ENCODE data around the gene AAGAB.

The AAGAB gene

DNA sequence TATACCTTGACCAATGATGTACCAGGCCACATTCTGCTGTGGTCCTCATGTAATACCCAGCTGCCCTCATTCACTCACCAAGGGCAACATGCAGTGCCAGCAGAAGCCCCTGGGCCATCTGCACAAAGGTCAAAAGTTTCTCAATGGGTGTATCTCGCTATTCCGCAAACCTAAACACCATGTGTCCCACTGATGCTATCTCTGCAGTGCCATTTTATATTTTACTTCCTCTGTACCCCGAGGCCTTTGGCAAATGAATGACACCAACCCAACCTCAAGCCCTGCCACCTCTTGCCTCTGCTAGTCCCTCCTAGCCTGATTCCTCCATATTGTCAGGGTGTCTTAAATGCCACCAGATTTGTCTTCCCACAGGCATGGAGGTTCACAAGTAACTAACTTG lies 59.2 kb downstream of the AAGAB start:
- Histone ChIP-seq H3K27ac (replicated peaks) (no peak overlapping the region), H3K27me3 (ENCODE audit: insufficient read depth, poor library complexity, severe bottlenecking) (no peaks in the 10 kb centered on the region), H3K4me3 (replicated peaks; ENCODE audit: insufficient read depth, low read length) (no peak overlapping the region)
- no peak for DNase-seq (ENCODE audit: low read depth in 1 of 2, low spot score in 1 of 2)
- TF ChIP-seq POLR2AphosphoS5 (IDR thresholded peaks at IDR 0.05; ENCODE audit: low read depth) (no peak), GABPA (IDR thresholded peaks at IDR 0.05; ENCODE audit: low read depth) (no peak), SPI1 (IDR thresholded peaks at IDR 0.05; ENCODE audit: borderline replicate concordance, low read depth) (no peak)
- TF ChIP-seq, protein P1, sequence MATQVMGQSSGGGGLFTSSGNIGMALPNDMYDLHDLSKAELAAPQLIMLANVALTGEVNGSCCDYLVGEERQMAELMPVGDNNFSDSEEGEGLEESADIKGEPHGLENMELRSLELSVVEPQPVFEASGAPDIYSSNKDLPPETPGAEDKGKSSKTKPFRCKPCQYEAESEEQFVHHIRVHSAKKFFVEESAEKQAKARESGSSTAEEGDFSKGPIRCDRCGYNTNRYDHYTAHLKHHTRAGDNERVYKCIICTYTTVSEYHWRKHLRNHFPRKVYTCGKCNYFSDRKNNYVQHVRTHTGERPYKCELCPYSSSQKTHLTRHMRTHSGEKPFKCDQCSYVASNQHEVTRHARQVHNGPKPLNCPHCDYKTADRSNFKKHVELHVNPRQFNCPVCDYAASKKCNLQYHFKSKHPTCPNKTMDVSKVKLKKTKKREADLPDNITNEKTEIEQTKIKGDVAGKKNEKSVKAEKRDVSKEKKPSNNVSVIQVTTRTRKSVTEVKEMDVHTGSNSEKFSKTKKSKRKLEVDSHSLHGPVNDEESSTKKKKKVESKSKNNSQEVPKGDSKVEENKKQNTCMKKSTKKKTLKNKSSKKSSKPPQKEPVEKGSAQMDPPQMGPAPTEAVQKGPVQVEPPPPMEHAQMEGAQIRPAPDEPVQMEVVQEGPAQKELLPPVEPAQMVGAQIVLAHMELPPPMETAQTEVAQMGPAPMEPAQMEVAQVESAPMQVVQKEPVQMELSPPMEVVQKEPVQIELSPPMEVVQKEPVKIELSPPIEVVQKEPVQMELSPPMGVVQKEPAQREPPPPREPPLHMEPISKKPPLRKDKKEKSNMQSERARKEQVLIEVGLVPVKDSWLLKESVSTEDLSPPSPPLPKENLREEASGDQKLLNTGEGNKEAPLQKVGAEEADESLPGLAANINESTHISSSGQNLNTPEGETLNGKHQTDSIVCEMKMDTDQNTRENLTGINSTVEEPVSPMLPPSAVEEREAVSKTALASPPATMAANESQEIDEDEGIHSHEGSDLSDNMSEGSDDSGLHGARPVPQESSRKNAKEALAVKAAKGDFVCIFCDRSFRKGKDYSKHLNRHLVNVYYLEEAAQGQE (IDR thresholded peaks at IDR 0.05; ENCODE audit: insufficient replicate concordance, low read depth), result no peak
- TF ChIP-seq, protein P2, sequence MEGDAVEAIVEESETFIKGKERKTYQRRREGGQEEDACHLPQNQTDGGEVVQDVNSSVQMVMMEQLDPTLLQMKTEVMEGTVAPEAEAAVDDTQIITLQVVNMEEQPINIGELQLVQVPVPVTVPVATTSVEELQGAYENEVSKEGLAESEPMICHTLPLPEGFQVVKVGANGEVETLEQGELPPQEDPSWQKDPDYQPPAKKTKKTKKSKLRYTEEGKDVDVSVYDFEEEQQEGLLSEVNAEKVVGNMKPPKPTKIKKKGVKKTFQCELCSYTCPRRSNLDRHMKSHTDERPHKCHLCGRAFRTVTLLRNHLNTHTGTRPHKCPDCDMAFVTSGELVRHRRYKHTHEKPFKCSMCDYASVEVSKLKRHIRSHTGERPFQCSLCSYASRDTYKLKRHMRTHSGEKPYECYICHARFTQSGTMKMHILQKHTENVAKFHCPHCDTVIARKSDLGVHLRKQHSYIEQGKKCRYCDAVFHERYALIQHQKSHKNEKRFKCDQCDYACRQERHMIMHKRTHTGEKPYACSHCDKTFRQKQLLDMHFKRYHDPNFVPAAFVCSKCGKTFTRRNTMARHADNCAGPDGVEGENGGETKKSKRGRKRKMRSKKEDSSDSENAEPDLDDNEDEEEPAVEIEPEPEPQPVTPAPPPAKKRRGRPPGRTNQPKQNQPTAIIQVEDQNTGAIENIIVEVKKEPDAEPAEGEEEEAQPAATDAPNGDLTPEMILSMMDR (IDR thresholded peaks at IDR 0.05; ENCODE audit: insufficient read depth, low read length), result no peak

DNA sequence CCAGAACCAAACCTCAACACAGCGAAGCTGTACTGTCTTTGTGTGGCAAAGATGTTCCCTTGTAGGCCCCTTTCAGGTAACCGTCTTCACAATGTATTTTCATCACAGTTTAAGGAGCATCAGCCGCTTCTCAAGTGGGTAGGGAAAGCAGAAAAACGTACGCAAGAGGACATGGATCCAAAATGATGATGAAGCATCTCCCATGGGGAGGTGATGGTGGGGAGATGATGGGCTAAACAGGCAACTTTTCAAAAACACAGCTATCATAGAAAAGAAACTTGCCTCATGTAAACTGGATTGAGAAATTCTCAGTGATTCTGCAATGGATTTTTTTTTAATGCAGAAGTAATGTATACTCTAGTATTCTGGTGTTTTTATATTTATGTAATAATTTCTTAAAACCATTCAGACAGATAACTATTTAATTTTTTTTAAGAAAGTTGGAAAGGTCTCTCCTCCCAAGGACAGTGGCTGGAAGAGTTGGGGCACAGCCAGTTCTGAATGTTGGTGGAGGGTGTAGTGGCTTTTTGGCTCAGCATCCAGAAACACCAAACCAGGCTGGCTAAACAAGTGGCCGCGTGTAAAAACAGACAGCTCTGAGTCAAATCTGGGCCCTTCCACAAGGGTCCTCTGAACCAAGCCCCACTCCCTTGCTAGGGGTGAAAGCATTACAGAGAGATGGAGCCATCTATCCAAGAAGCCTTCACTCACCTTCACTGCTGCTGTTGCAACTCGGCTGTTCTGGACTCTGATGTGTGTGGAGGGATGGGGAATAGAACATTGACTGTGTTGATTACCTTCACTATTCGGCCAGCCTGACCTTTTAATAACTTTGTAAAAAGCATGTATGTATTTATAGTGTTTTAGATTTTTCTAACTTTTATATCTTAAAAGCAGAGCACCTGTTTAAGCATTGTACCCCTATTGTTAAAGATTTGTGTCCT lies 60.0 kb downstream of the AAGAB start:
- no peak for DNase-seq (ENCODE audit: low read depth in 1 of 2, low spot score in 1 of 2)
- no peak overlapping the region for H3K27ac ChIP-seq (replicated peaks)
- no peak for TF ChIP-seq GABPA (IDR thresholded peaks at IDR 0.05; ENCODE audit: low read depth)
- TF ChIP-seq, protein P1 (IDR thresholded peaks at IDR 0.05; ENCODE audit: insufficient replicate concordance, low read depth), result no peak
- TF ChIP-seq SPI1 (IDR thresholded peaks at IDR 0.05; ENCODE audit: borderline replicate concordance, low read depth), result no peak
- TF ChIP-seq, protein P2 (IDR thresholded peaks at IDR 0.05; ENCODE audit: insufficient read depth, low read length), result no peak
- H3K4me3 ChIP-seq (replicated peaks; ENCODE audit: insufficient read depth, low read length), result no peak overlapping the region
- H3K27me3 ChIP-seq (ENCODE audit: insufficient read depth, poor library complexity, severe bottlenecking), result no peaks in the 10 kb centered on the region

DNA sequence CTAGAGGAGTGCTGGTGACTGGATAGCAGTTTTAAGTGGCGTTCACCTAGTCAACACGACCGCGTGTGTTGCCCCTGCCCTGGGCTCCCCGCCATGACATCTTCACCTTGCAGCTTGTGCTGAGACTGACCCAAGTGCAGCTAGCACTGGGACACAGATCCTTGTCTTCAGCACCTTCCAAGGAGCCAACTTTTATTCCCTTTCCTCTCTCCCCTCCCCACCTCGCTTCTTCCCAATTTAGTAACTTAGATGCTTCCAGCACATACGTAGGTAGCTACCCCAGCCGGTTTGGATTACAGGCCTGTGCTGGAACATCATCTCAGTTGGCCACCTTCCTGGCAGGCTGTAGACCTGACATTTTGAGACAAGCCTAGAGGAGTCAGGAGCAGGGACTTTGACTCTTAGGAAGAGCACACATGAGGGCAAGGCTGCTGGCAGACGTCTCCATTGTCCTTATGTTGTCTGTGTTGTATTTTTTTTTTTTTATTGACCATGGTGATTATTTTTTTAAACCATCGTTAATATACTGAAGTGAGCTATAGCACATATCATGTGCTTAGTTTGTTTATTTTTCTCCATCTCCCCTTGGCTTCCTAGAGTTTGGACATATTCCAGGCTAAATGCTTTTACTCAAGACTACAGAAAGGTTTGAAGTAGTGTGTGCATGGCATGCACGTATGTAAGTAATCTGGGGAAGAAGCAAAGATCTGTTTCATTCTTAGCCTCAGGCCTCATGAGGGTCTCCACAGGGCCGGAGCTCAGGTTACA lies 61.1 kb downstream of the AAGAB start:
- TF ChIP-seq, protein P2 (IDR thresholded peaks at IDR 0.05; ENCODE audit: insufficient read depth, low read length), result no peak
- TF ChIP-seq SPI1 (IDR thresholded peaks at IDR 0.05; ENCODE audit: borderline replicate concordance, low read depth) (no peak), POLR2AphosphoS5 (IDR thresholded peaks at IDR 0.05; ENCODE audit: low read depth) (no peak), GABPA (IDR thresholded peaks at IDR 0.05; ENCODE audit: low read depth) (no peak)
- TF ChIP-seq, protein P1 (IDR thresholded peaks at IDR 0.05; ENCODE audit: insufficient replicate concordance, low read depth), result no peak
- H3K27ac ChIP-seq (replicated peaks), result no peak overlapping the region
- no peak overlapping the region for H3K4me3 ChIP-seq (replicated peaks; ENCODE audit: insufficient read depth, low read length)
- no peak for DNase-seq (ENCODE audit: low read depth in 1 of 2, low spot score in 1 of 2)
- H3K27me3 ChIP-seq (ENCODE audit: insufficient read depth, poor library complexity, severe bottlenecking), result no peaks in the 10 kb centered on the region

Measured in HL-60 (cell line).